GM21367 (cell line): ENCODE results near the gene DESI1.
"Not testable (repeated sequence)": the region's sequence is repeated elsewhere in the genome, so short reads cannot be mapped to it uniquely, and the experiment has no call there.

Experiments used
- ATAC-seq: cut with Tn5 transposase; IDR thresholded peaks from one replicate; pipeline ENCODE4 v1.9.1; 2021; ENCODE audit not compliant: unreplicated experiment

DESI1 gene

DNA sequence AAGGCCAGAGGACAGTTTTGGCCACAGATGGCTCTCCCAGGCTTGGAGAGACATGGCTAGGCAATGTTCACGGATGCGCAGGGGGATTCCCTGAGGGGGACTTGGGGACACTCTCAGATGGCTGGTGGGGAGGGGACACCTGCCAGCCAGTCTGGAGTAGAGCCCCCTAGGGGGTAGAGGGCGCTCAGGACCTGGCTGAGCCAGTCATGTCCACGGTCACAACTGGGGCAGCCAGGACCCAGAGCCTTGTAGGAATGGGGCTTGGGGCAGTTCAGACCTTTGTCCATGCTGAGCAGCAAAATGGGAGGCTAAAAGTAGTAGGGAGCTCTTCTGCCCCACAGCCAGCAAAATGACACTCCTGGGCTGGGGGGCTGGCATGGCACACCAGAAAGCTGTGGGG lies 58.4 kb downstream of the DESI1 start:
- no peak for ATAC-seq

DNA sequence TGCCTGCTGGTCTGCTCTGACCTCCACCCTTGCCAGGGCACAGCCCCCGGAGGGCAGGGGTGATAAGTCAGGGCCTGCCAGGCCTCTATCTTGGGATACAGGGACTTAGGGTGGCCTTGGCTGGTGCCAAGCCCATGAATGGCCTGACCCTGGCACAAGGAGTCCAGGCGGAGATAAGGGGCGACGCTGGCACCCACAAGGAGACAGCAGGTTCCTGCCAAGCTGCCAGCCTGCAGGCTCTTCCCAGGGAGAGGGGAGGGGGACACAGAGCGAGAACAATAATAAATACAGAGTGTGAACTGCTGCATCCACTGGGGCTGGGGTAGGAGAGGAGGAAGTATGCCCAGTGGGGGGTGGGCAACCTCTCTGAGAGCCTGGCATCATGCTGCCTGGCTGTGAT lies 59.1 kb downstream of the DESI1 start:
- ATAC-seq, result no peak

DNA sequence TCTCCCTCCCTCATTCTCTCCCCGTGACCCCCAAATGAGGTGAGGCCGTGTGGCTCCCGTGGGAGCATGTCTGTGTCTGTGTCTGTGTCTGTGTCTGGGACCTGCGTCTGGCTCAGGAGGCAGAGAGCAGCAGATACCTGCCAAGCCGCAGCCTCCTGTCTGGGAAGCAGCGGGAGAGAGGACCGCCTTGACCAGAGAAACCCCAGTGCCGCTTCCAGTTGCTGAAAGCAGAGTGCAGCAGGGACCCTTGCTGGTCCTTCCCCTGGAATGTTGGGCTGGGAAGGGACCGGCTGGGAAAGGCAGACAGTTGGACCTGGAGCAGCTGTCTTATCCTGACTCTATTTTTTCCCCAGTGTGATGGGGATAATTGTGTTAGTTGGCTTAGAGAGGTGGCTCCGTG lies 59.5 kb downstream of the DESI1 start:
- ATAC-seq, result no peak

DNA sequence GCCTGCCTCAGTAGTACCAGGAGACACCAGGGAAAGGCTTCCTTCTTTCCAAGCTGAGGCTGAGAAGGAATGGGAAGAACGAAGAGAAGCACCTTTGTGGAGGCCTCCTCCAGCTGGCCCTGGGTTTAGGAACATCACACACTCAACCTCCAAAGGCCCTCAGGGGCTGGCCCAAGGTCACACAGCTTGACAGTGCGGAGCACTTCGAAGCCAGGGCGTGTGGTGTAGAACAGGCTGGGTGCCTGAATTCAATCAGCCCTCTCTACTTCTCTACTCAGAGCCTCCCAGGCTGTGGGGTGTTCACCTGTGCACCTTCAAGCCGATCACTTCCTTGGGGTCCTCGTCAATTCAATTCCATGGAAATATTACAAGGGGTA lies 60.8 kb downstream of the DESI1 start:
- ATAC-seq, result no peak

DNA sequence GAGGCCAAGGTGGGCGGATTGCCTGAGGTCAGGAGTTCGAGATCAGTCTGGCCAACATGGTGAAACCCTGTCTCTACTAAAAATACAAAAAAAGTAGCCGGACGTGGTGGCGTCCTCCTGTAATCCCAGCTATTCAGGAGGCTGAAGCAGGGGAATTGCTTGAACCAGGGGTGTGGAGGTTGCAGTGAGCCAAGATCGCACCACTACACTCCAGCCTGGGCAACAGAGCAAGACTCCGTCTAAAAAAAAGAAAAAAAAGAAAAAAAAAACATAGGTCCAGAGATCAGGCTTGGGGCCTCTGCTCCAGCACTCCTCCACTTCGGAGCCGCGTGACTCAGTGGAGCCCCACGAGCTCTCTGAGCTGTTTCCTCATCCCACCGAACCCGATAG lies 62.6 kb downstream of the DESI1 start:
- ATAC-seq, result not testable (repeated sequence)

DNA sequence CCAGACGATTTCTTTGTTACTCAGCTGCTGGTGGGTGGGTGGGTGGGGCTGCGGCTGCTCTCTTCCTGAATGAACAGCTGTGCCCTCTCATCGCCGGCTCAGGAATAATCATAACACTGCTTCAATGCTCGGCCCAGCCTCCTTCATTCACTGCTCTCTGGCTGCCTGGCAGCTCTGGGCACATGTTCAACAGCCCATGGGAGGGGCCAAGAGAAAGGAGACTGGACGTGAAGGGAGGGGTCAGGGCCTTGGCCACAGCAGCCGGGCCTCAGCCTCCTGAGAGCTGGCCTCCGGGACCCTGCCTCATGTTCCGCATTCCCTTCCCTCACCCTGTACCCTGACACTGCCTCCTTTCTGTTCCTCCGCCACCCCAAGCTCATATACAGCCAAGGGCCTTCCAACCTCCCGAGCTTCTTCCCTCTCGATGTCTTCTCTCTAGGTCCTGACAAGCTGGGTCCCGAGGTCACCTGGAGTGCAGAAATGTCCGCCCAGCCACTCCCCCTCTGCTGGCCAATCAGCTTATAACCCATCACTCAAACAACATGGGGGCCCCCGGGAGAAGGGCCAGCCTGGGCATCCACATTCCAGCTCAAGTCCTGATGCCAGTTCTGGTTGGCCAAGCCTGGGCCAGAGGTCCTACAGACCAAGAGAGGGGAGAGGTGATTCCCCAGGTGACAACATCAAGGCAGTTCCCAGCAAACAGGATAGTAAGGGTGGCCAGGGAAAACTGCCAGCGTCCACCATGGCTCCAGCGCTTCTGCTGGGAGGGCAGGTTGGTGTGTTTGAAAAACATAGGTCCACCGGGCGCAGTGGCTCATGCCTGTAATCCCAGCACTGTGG lies 63.2 kb downstream of the DESI1 start:
- ATAC-seq, result no peak

DNA sequence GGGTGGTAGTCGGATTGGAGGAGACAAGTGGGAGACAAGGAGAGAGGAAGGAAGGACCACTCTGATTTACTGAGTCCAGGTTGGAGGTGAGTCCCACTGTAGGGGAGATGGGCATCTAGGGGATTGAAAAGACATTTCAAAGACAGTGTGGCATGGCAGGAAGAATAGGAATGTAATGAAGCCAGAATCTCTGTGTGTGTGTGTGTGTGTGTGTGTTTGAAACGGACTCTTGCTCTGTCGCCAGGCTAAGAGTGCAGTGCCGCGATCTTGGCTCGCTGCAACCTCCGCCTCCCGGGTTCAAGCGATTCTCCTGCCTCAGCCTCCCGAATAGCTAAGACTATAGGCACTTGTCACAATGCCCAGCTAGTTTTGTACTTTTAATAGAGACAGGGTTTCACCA lies 64.3 kb downstream of the DESI1 start:
- ATAC-seq, result no peak

DNA sequence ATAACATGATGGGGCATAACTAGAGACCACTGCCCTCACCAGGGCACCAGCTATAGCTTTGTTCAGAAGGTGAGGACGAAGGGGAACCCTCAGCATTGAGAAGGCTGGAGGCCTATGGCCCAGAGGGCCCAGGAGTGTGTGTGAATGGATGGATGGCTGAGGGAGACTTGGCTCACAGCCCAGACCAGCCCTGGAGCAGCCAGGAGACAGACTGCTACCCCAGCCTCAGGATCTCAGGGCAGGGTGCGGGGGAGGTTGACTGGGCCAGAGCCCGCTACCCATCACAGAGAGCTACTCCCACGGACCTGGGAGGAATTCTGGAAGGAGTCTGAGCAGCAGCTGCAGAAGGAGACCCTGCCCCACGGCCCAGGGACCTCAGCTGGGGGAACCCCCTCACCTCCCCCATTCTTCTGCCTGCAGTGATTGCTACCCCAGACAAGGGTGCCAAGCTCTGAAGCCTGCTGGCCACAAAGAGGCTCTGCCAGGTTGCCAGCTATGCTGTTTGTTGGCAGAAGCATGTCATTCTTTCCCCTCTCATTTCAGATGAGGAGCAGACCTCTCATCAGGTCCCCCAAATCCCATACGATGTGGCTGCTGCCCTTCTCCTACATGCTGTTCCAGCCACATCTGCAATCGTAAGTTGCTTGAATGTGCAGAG lies 65.4 kb downstream of the DESI1 start:
- ATAC-seq, result no peak

DNA sequence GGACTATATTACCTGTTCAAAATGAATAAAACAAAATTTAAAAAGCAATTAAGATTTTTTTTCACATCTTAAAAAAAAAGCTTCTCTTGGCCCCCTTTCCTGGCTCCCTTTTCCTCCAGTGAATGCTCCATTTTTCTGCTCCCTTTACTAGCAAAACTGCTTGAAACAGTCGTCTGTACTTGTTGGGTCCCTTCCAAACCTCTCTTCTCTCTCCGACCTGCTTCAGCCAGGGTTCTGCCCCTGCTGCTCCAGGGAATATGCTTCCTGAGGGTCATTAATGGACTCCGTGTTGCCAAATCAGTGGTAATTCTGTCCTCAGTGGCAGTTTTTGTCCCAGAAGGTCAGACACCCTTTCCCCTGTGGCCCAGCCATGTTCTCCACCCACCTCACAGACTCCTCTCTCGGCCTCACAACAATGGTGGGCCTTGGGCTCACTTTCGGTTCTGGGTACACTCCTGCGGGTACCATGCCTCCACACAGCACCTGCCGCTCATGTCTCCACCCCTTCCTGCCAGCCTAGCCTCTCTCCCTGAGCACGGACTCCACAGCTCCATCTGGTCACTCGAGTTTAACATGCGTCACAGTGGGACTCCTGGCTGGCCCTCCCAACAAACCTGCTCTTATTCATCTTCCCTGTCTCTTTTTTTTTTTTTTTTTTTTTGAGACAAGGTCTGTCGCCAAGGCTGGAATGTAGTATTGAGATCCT lies 68.8 kb downstream of the DESI1 start:
- ATAC-seq, result no peak

DNA sequence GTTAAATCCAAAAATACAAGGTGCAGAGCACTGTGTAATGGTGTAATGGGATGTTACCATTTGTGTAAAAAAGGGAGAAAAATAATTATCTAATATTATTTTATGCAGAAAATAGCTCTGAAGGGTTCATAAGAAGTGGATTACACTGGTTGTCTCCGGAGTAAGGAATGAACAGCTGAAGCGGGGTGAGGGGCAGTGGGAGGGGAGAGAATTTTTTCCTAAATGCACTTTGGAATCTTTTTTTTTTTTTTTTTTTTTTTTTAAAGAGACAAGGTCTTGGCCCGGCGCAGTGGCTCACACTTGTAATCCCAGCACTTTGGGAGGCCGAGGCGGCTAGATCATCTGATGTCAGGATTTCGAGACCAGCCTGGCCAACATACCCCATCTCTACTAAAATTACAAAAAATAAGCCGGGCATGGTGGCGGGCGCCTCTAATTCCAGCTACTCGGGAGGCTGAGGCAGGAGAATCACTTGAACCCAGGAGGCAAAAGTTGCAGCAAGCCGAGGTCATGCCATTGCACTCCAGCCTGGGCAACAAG lies 69.8 kb downstream of the DESI1 start:
- ATAC-seq, result no peak

DNA sequence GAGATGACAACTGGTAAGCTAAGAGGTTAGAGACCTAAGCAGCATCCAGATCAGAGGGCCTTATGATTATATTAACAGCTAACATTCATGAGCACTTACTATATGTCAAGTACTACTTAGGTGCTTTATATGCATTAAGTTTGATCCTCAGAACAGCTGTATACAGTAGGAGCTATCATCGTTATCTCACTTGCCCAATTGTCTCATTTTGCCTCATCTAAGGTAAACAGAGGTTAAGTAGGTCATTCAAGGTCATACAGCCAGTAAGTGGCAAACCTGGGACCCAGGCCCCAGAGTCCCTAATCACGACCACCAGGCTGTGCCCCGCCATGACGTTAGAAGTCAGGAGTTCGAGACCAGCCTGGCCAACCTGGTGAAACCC lies 72.0 kb downstream of the DESI1 start:
- no peak for ATAC-seq
